Keratinocyte (primary cell): Measurements from ENCODE around the gene UGT1A10. TPM values are rescaled to one million over a fixed set of nuclear protein-coding genes. Genes with fewer than 3 reads are reported as not detected.

ENCODE experiments used
- DNase-seq: peaks from one replicate; pipeline ENCODE4 v3.0.0-alpha.2; 2011; ENCODE audit warnings: low read depth, missing footprints, low spot score
- FAIRE-seq: peaks from 2 replicates; lab custom pipeline; 2011; peaks lifted over from hg19 to GRCh38; lab: Jason Lieb, UNC
- H2AFZ ChIP-seq: 2 replicates; pipeline ENCODE4 v1.6.0; 2012; ENCODE audit warnings: low read length, control low read depth, inconsistent platforms; ENCODE audit not compliant: control insufficient read depth
- H3K27ac ChIP-seq: 2 replicates; pipeline ENCODE4 v1.5.1; 2011; ENCODE audit warnings: low read length; ENCODE audit not compliant: control insufficient read depth, insufficient read depth
- H3K27me3 ChIP-seq: 3 replicates; pipeline ENCODE4 v1.6.0; 2011; ENCODE audit warnings: low read length; ENCODE audit not compliant: control insufficient read depth, insufficient read depth; ENCODE audit errors: extremely low read depth
- H3K36me3 ChIP-seq, 2 experiments: 2 replicates in 1 of 2; 3 replicates in 1 of 2; pipeline ENCODE4 v1.5.1; 2011; ENCODE audit warnings: low read length in 2 of 2, mild to moderate bottlenecking in 1 of 2; ENCODE audit not compliant: control insufficient read depth in 2 of 2, insufficient read depth in 2 of 2; ENCODE audit errors: extremely low read depth in 1 of 2
- H3K4me1 ChIP-seq: 3 replicates; pipeline ENCODE4 v1.5.1; 2011; ENCODE audit warnings: low read length; ENCODE audit not compliant: control insufficient read depth, insufficient read depth; ENCODE audit errors: extremely low read depth
- H3K4me2 ChIP-seq: 3 replicates; pipeline ENCODE4 v1.6.0; 2011; ENCODE audit warnings: low read depth, low read length; ENCODE audit not compliant: control insufficient read depth, insufficient read depth; ENCODE audit errors: extremely low read depth
- H3K4me3 ChIP-seq, 3 experiments: fragments of 200-600 bp in 1 of 3; sonication (generic) in 1 of 3; 2 replicates in 2 of 3; 3 replicates in 1 of 3; pipeline ENCODE4 v1.5.1; 2011 to 2016; ENCODE audit warnings: low read length in 3 of 3, mild to moderate bottlenecking in 3 of 3, control low read depth in 2 of 3, inconsistent platforms in 1 of 3, low read depth in 1 of 3, mixed read lengths in 1 of 3, mixed run types in 1 of 3, moderate library complexity in 1 of 3; ENCODE audit not compliant: control insufficient read depth in 2 of 3, insufficient read depth in 2 of 3; ENCODE audit errors: extremely low read depth in 1 of 3
- H3K79me2 ChIP-seq: 2 replicates; pipeline ENCODE4 v1.6.0; 2012; ENCODE audit warnings: low read length; ENCODE audit not compliant: control insufficient read depth, insufficient read depth
- H3K9ac ChIP-seq: 3 replicates; pipeline ENCODE4 v1.6.0; 2011; ENCODE audit warnings: low read length; ENCODE audit not compliant: control insufficient read depth, insufficient read depth; ENCODE audit errors: extremely low read depth
- H3K9me1 ChIP-seq: 3 replicates; pipeline ENCODE4 v1.6.0; 2011; ENCODE audit warnings: low read length; ENCODE audit not compliant: control insufficient read depth, insufficient read depth; ENCODE audit errors: extremely low read depth
- H3K9me3 ChIP-seq: 2 replicates; pipeline ENCODE4 v1.5.1; 2012; ENCODE audit warnings: low read depth, low read length; ENCODE audit not compliant: control insufficient read depth
- H4K20me1 ChIP-seq: 3 replicates; pipeline ENCODE4 v1.6.0; 2011; ENCODE audit warnings: low read length; ENCODE audit not compliant: control insufficient read depth, insufficient read depth; ENCODE audit errors: extremely low read depth
- EZH2 ChIP-seq: IDR thresholded peaks from one replicate; pipeline ENCODE4 v1.6.1; 2012; ENCODE audit warnings: inconsistent platforms, mild to moderate bottlenecking, low read length, moderate library complexity
- dilution Hi-C: fragments of 300-500 bp; cut with MboI; formaldehyde crosslinking; loops from one replicate; pipeline ENCODE4 v1.7.0; 2020; ENCODE audit warnings: low sequenced_read_pairs; ENCODE audit not compliant: extremely low pct_ligation_motif_present
- polyA plus RNA-seq, 5 experiments: library from polyadenylated mRNA; depleted of rRNA in 3 of 5; stranded (reverse) in 3 of 5; stranded (forward) in 1 of 5; unstranded in 1 of 5; fragments of >200 nt; gene quantifications; 1 replicate in 1 of 5; 2 replicates in 3 of 5; 3 replicates in 1 of 5; pipeline versions ENCODE4 v1.2.1 to v1.2.3, GENCODE V29; 2011 to 2012; ENCODE audit warnings: missing spikeins in 2 of 5, low read depth in 1 of 5, low replicate concordance in 1 of 5
- TF ChIP-seq, protein P1 (sequence below), 3 experiments: IDR thresholded peaks in 1 of 3; conservative IDR thresholded peaks in 1 of 3; optimal IDR thresholded peaks in 1 of 3; 2 replicates in 2 of 3; 3 replicates in 1 of 3; pipeline versions ENCODE3 to v1.5.1; 2011; ENCODE audit warnings: low read length in 3 of 3, mild to moderate bottlenecking in 3 of 3, moderate library complexity in 2 of 3, control low read depth in 1 of 3, inconsistent platforms in 1 of 3; ENCODE audit not compliant: insufficient read depth in 2 of 3; ENCODE audit errors: extremely low read depth in 1 of 3

UGT1A10 gene
- polyA plus RNA-seq, 1 donor (not counting 4 experiments of a cell fraction or from before 2014, with no cell fraction given) = 2.0 TPM

DNA sequence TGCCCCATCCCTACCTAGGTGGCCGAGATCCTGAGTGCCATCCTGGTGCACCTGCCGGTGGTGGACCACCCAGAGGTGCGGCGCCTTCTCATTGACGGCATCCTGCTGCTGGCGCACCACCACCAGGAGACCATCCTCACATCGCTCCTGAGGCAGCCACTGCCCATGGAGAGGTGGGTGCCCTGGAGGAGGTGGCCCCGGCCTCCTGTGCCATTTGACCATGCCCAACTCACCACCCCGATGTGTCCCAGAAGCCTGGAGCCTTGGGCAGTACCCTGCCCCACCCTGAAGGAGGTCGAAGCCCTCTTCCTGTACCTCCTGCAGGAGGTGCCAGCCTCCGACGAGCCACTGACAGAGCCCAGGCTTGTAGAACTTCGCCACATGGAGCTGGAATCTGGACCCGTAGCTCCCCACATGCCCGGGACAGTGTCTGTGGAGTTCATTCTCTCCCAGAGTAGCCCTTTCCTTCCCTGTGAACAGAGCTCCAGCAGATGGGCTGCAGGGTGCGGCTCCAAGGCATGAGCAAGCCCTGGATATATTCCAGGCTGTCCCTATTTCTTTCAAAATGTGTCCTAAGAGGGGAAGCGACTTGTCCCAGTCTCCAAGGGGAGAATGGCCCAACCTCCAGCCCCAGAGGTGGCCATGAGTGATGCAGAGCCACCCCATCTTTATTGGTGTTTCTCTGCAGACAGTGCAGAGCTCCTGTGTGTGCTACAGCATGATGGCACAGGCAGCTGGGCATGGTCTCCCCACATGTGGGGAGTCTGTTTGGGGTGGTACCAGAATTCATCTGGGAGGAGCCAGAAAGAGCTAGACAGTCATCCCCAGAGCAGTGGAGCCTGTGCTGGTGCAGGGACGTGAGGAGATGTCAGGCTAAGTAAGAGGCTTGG is 183.9 kb downstream of the UGT1A10 start:
- DNase-seq = no peak
- Histone ChIP-seq H3K9me3 (no peaks in the 10 kb centered on the region), H3K9ac (no peak overlapping the region), H3K36me3 (no peaks in the 10 kb centered on the region), H3K27ac (no peak overlapping the region), H3K4me1 (no peaks in the 10 kb centered on the region), H4K20me1 (no peaks in the 10 kb centered on the region), H3K9me1 (no peaks in the 10 kb centered on the region), H2AFZ (no peak overlapping the region), H3K4me2 (no peak overlapping the region), H3K79me2 (no peaks in the 10 kb centered on the region), H3K4me3 (no peak overlapping the region), H3K27me3 (peaks cover 5% of the 10 kb centered on the region)
- no peak for FAIRE-seq
- TF ChIP-seq, protein P1, sequence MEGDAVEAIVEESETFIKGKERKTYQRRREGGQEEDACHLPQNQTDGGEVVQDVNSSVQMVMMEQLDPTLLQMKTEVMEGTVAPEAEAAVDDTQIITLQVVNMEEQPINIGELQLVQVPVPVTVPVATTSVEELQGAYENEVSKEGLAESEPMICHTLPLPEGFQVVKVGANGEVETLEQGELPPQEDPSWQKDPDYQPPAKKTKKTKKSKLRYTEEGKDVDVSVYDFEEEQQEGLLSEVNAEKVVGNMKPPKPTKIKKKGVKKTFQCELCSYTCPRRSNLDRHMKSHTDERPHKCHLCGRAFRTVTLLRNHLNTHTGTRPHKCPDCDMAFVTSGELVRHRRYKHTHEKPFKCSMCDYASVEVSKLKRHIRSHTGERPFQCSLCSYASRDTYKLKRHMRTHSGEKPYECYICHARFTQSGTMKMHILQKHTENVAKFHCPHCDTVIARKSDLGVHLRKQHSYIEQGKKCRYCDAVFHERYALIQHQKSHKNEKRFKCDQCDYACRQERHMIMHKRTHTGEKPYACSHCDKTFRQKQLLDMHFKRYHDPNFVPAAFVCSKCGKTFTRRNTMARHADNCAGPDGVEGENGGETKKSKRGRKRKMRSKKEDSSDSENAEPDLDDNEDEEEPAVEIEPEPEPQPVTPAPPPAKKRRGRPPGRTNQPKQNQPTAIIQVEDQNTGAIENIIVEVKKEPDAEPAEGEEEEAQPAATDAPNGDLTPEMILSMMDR (optimal IDR thresholded peaks at IDR 0.05 in 1 of 3, IDR thresholded peaks at IDR 0.05 in 1 of 3, conservative IDR thresholded peaks at IDR 0.05 in 1 of 3; ENCODE audit: extremely low read depth in 1 of 3, insufficient read depth in 2 of 3, low read length in 3 of 3) = no peak
- no peak for TF ChIP-seq EZH2
- dilution Hi-C loops = no loop called here

DNA sequence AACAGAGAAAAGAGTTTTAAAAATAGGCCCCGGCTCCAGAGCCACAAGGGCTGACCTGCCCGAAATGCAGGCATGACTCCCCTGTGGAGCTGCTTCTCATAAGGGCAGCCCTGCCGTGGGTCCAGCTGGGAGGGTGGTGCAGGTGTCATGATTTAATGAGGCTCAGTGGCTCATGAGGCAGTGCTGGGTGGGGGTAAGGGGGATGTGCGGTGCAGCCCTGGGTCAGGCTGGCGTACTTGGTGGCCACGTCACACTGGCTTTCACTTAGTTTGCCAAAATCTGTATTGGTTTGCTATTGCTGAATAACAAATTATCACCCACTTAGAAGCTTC is 184.5 kb downstream of the UGT1A10 start:
- dilution Hi-C loops = no loop called here
- no peaks in the 10 kb centered on the region for H4K20me1 ChIP-seq
- no peak for FAIRE-seq

More for the DNA sequence above, 184.5 kb downstream of the UGT1A10 start:
- H3K4me1 ChIP-seq = no peaks in the 10 kb centered on the region
- DNase-seq = no peak
- TF ChIP-seq, protein P1 (optimal IDR thresholded peaks at IDR 0.05 in 1 of 3, IDR thresholded peaks at IDR 0.05 in 1 of 3, conservative IDR thresholded peaks at IDR 0.05 in 1 of 3; ENCODE audit: extremely low read depth in 1 of 3, insufficient read depth in 2 of 3, low read length in 3 of 3) = no peak
- no peak for TF ChIP-seq EZH2
- H3K9me3 ChIP-seq = no peaks in the 10 kb centered on the region
- no peak overlapping the region for H3K27ac ChIP-seq
- no peaks in the 10 kb centered on the region for H3K36me3 ChIP-seq
- no peak overlapping the region for H3K4me3 ChIP-seq
- H3K79me2 ChIP-seq = no peaks in the 10 kb centered on the region
- no peaks in the 10 kb centered on the region for H3K9me1 ChIP-seq
- H3K4me2 ChIP-seq = no peak overlapping the region
- H3K27me3 ChIP-seq = peaks cover 5% of the 10 kb centered on the region
- H2AFZ ChIP-seq = no peak overlapping the region
- H3K9ac ChIP-seq = no peak overlapping the region
